Endothelial cell of umbilical vein (primary cell): Measurements from ENCODE around the gene LHPP.

Experiments
- CTCF ChIP-seq, 2 donors: IDR thresholded peaks; 1 replicate in 1 of 2; 2 replicates in 1 of 2; pipeline ENCODE4 v1.5.1; 2011; ENCODE audit warnings: low read length in 2 of 2, mild to moderate bottlenecking in 2 of 2, moderate library complexity in 2 of 2, control low read depth in 1 of 2, inconsistent platforms in 1 of 2, low read depth in 1 of 2; ENCODE audit not compliant: insufficient read depth in 1 of 2; ENCODE audit errors: extremely low read depth in 1 of 2
- MAX ChIP-seq: IDR thresholded peaks from 2 replicates; pipeline ENCODE4 v1.6.1; 2011; ENCODE audit not compliant: insufficient read depth, insufficient read length
- MYC ChIP-seq: IDR thresholded peaks from one replicate; pipeline ENCODE4 v1.6.1; 2011; ENCODE audit warnings: mild to moderate bottlenecking, low read depth, low read length
- POLR2A ChIP-seq: IDR thresholded peaks from 2 replicates; pipeline ENCODE4 v1.6.1; 2012; ENCODE audit warnings: low read depth, mild to moderate bottlenecking, control low read depth, low read length

GRCh38 chr10:124484661-124485060 is 23.0 kb downstream of the LHPP start:
- TF ChIP-seq POLR2A (no peak), CTCF (IDR thresholded peaks at IDR 0.05; ENCODE audit: extremely low read depth in 1 of 2, insufficient read depth in 1 of 2, low read depth in 1 of 2, low read length in 2 of 2) (no peak), MYC (no peak), MAX (no peak)
